SH-SY5Y (cell line): Measurements from ENCODE around the gene CFAP299.

ENCODE experiments used
- GATA2 ChIP-seq: IDR thresholded peaks from 2 replicates; pipeline ENCODE4 v1.6.1; 2011; ENCODE audit warnings: mild to moderate bottlenecking, low read depth, low read length
- GATA3 ChIP-seq: IDR thresholded peaks from 2 replicates; pipeline ENCODE4 v1.6.1; 2011; ENCODE audit warnings: low read depth, mild to moderate bottlenecking, low read length, moderate library complexity

DNA sequence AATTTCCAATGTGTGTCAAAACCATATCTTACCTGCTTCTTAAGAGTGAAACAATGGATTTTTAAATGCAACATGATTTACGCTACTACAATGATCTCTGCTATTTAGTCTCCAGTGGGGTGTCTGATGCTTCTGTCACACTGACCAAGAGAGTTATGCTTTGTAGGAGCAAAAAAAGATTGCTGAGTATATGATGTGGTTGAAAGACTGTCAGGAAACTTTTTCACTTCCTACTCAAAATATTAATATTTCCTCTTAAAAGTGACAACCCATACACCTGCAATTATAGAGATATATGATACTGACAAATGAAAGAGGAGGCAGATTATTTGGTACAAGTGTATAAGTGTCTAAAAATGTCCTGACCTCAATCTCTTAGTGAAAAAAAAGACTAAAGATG, 589.8 kb downstream of the CFAP299 start:
- TF ChIP-seq GATA2 (no peak), GATA3 (no peak)
